DOHH2 (cell line): Measurements from ENCODE around the gene CHD3.

Source experiments
- EZH2phosphoT487 ChIP-seq: fragments of 200-600 bp; sonication (generic); IDR thresholded peaks from 2 replicates; pipeline ENCODE4 v1.6.1; 2017; ENCODE audit warnings: borderline replicate concordance, mild to moderate bottlenecking, antibody characterized with exemption, low read length, moderate library complexity, mixed read lengths
- TF ChIP-seq, protein P1 (sequence below): fragments of 200-600 bp; sonication (generic); IDR thresholded peaks from one replicate; pipeline ENCODE4 v1.5.1; 2014; ENCODE audit warnings: antibody characterized with exemption, mild to moderate bottlenecking, low read depth, low read length; ENCODE audit not compliant: poor library complexity, severe bottlenecking

DNA sequence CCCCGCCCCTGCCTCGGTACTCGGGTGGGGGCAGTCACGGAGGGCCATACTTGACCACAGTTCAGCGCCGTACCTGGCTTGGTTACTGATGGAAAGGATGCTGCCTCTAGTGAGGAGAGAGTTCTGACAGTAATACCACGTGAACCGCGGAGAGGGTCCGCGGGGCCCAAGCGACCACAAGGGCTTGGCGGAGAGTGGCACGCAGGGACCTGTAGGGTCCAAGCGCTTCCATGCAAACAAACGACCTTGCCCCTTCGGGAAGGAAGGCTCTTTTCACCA is 45.4 kb upstream of the CHD3 start:
- TF ChIP-seq, protein P1, sequence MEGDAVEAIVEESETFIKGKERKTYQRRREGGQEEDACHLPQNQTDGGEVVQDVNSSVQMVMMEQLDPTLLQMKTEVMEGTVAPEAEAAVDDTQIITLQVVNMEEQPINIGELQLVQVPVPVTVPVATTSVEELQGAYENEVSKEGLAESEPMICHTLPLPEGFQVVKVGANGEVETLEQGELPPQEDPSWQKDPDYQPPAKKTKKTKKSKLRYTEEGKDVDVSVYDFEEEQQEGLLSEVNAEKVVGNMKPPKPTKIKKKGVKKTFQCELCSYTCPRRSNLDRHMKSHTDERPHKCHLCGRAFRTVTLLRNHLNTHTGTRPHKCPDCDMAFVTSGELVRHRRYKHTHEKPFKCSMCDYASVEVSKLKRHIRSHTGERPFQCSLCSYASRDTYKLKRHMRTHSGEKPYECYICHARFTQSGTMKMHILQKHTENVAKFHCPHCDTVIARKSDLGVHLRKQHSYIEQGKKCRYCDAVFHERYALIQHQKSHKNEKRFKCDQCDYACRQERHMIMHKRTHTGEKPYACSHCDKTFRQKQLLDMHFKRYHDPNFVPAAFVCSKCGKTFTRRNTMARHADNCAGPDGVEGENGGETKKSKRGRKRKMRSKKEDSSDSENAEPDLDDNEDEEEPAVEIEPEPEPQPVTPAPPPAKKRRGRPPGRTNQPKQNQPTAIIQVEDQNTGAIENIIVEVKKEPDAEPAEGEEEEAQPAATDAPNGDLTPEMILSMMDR = peak; percentile 12
- no peak for TF ChIP-seq EZH2phosphoT487
